K562 (cell line): ENCODE measurements around the gene FAR2. TPM values are rescaled to one million over a fixed set of nuclear protein-coding genes. Genes with fewer than 3 reads are reported as not detected.

Source experiments
- ATAC-seq: fragments of 200-7000 bp; cut with Tn5 transposase; 3 replicates; pipeline ENCODE4 v1.9.1; 2020; ENCODE audit warnings: moderate library complexity
- BruUV-seq: library from RNA; stranded (reverse); fragments of 400-500 nt; replicated peaks from 2 replicates; lab custom pipeline; 2021; lab: Mats Ljungman, UMichigan
- CTCF ChIA-PET: fragments of 300-600 bp; formaldehyde crosslinking; extraction: SDS; loops from one replicate; lab custom pipeline; 2021; ENCODE audit warnings: low intra/inter-chr PET ratio; lab: Yijun Ruan, JAX
- POLR2A ChIA-PET: fragments of 300-600, 350-650 bp; sonication (Branson Sonifier 250); formaldehyde crosslinking; extraction: SDS; loops from one replicate; lab custom pipeline; 2021; ENCODE audit warnings: antibody characterized with exemption, inconsistent platforms; lab: Yijun Ruan, JAX
- DNase-seq, 4 experiments: peaks; one replicate each; pipeline versions ENCODE4 v3.0.0 to v3.0.0-alpha.2; 2011 to 2018; ENCODE audit warnings: low spot score in 3 of 4, mixed read lengths in 3 of 4; ENCODE audit errors: extremely low read depth in 1 of 4
- FAIRE-seq: peaks from 2 replicates; lab custom pipeline; 2011; peaks lifted over from hg19 to GRCh38; lab: Jason Lieb, UNC
- H2AFZ ChIP-seq: 2 replicates; pipeline ENCODE4 v1.6.0; 2011; ENCODE audit warnings: low read depth, low read length, control low read depth, inconsistent platforms
- H3K27ac ChIP-seq: fragments of 200-600 bp; 3 replicates; pipeline ENCODE4 v1.8.0; 2011; ENCODE audit warnings: low read depth, mild to moderate bottlenecking, control low read depth, inconsistent platforms, low read length, moderate library complexity, mixed read lengths; ENCODE audit errors: extremely low read depth
- H3K27me3 ChIP-seq, 2 experiments: fragments of 300-600 bp in 1 of 2; 2 replicates in 1 of 2; 3 replicates in 1 of 2; pipeline versions ENCODE4 v1.6.0 to v1.8.0; 2011; ENCODE audit warnings: inconsistent platforms in 2 of 2, low read length in 2 of 2, mild to moderate bottlenecking in 1 of 2, mixed read lengths in 1 of 2, moderate library complexity in 1 of 2; ENCODE audit not compliant: control insufficient read depth in 2 of 2, insufficient read depth in 2 of 2
- H3K36me3 ChIP-seq: fragments of 300-600 bp; 3 replicates; pipeline ENCODE4 v1.8.0; 2011; ENCODE audit warnings: mild to moderate bottlenecking, low read length, inconsistent platforms; ENCODE audit not compliant: control insufficient read depth, insufficient read depth
- H3K4me1 ChIP-seq, 2 experiments: fragments of 200-600 bp in 1 of 2; replicated peaks in 1 of 2; 2 replicates in 1 of 2; 3 replicates in 1 of 2; pipeline versions ENCODE4 v1.5.1 to v1.8.0; 2011; ENCODE audit warnings: inconsistent platforms in 2 of 2, low read length in 2 of 2, mild to moderate bottlenecking in 1 of 2, mixed read lengths in 1 of 2, moderate library complexity in 1 of 2; ENCODE audit not compliant: control insufficient read depth in 2 of 2, insufficient read depth in 2 of 2
- H3K4me2 ChIP-seq: 2 replicates; pipeline ENCODE4 v1.6.1; 2011; ENCODE audit warnings: low read length, control low read depth, inconsistent platforms, mixed read lengths; ENCODE audit not compliant: insufficient read depth
- H3K4me3 ChIP-seq: fragments of 200-600 bp; sonication (generic), shearing (Covaris generic); 2 replicates; pipeline ENCODE4 v1.5.1; 2016; ENCODE audit warnings: control low read depth, inconsistent platforms
- H3K79me2 ChIP-seq: fragments of 200-600 bp; 3 replicates; pipeline ENCODE4 v1.8.0; 2011; ENCODE audit warnings: low read length, inconsistent platforms; ENCODE audit not compliant: control insufficient read depth, insufficient read depth
- H3K9ac ChIP-seq, 2 experiments: 2 replicates each; pipeline versions ENCODE4 v1.6.0 to v1.6.1; 2011; ENCODE audit warnings: low read depth in 2 of 2, low read length in 2 of 2, control low read depth in 1 of 2, inconsistent platforms in 1 of 2, mild to moderate bottlenecking in 1 of 2, mixed read lengths in 1 of 2; ENCODE audit not compliant: insufficient read depth in 1 of 2
- H3K9me1 ChIP-seq: one replicate; pipeline ENCODE4 v1.6.0; 2011; ENCODE audit warnings: inconsistent platforms, mild to moderate bottlenecking, low read length, moderate library complexity; ENCODE audit not compliant: control insufficient read depth, insufficient read depth
- H3K9me3 ChIP-seq: replicated peaks from 2 replicates; pipeline ENCODE4 v1.5.1; 2011; ENCODE audit warnings: low read depth, low read length, inconsistent platforms; ENCODE audit not compliant: control insufficient read depth, insufficient read depth
- H4K20me1 ChIP-seq: replicated peaks from 2 replicates; pipeline ENCODE4 v1.6.1; 2011; ENCODE audit warnings: low read length, inconsistent platforms, mixed read lengths; ENCODE audit not compliant: control insufficient read depth, insufficient read depth
- ARID1B ChIP-seq: fragments of 450-650 bp; IDR thresholded peaks from 2 replicates; pipeline ENCODE4 v1.6.1; 2016; ENCODE audit warnings: antibody characterized with exemption, mild to moderate bottlenecking, inconsistent platforms
- BRF2 ChIP-seq: IDR thresholded peaks from 3 replicates; pipeline ENCODE4 v1.6.1; 2011; ENCODE audit warnings: borderline replicate concordance, mild to moderate bottlenecking; ENCODE audit not compliant: insufficient read length, insufficient read depth
- ELK1 ChIP-seq: sonication (generic); formaldehyde crosslinking; IDR thresholded peaks from 2 replicates; pipeline ENCODE4 v1.8.1; 2022; ENCODE audit warnings: missing genetic modification reagents
- ETV6 ChIP-seq, 3 experiments: fragments of 150-350 bp in 1 of 3; sonication (generic) in 1 of 3; formaldehyde crosslinking in 1 of 3; IDR thresholded peaks; 2 replicates each; pipeline versions ENCODE4 v1.6.1 to v1.8.0; 2014 to 2022; ENCODE audit warnings: borderline replicate concordance in 2 of 3, low read depth in 2 of 3, antibody characterized with exemption in 1 of 3, low read length in 1 of 3, mild to moderate bottlenecking in 1 of 3, missing genetic modification reagents in 1 of 3
- FOXK2 ChIP-seq, 2 experiments: fragments of 450-650 bp; IDR thresholded peaks in 1 of 2; conservative IDR thresholded peaks in 1 of 2; 2 replicates each; pipeline ENCODE4 v1.6.1; 2016; ENCODE audit warnings: low read depth in 2 of 2, mild to moderate bottlenecking in 1 of 2
- MTF1 ChIP-seq: fragments of 250-450 bp; sonication (Bioruptor Pico); IDR thresholded peaks from 2 replicates; pipeline ENCODE4 v1.9.0; 2021; ENCODE audit warnings: moderate library complexity, mild to moderate bottlenecking, inconsistent platforms, borderline replicate concordance
- RNF2 ChIP-seq: sonication (generic); IDR thresholded peaks from 2 replicates; pipeline ENCODE4 v1.6.1; 2016
- USF1 ChIP-seq: sonication (generic); formaldehyde crosslinking; IDR thresholded peaks from 2 replicates; pipeline ENCODE4 v1.9.0; 2022; ENCODE audit warnings: mild to moderate bottlenecking, missing genetic modification reagents
- YBX1 ChIP-seq: fragments of 450-650 bp; IDR thresholded peaks from 2 replicates; pipeline ENCODE4 v1.7.1; 2016; ENCODE audit warnings: mild to moderate bottlenecking
- ZBTB7A ChIP-seq: IDR thresholded peaks from 2 replicates; pipeline ENCODE4 v1.6.1; 2011; ENCODE audit warnings: low read depth, mild to moderate bottlenecking, low read length, moderate library complexity, borderline replicate concordance; ENCODE audit not compliant: control insufficient read depth
- ZC3H11A ChIP-seq: IDR thresholded peaks from 2 replicates; pipeline ENCODE4 v1.6.1; 2012; ENCODE audit warnings: low read depth, low read length, improper control_type of control experiment
- ZNF174 ChIP-seq: fragments of 250-450 bp; sonication (Bioruptor Pico); IDR thresholded peaks from 2 replicates; pipeline ENCODE4 v1.4.0; 2020; ENCODE audit warnings: mild to moderate bottlenecking
- ZNF274 ChIP-seq: IDR thresholded peaks from 2 replicates; pipeline ENCODE4 v1.6.1; 2011; ENCODE audit warnings: low read depth, mild to moderate bottlenecking, low read length, moderate library complexity, borderline replicate concordance
- WGBS: fragments of 100-300 bp; shearing (Covaris generic); methylation state at CpG from one replicate; pipeline ENCODE4 v1.1.6; 2016; ENCODE audit warnings: low coverage, mixed read lengths; ENCODE audit not compliant: insufficient coverage; ENCODE audit errors: missing lambda C conversion rate; 5-methylcytosine and 5-hydroxymethylcytosine counted together
- in situ Hi-C: fragments of 300-500 bp; cut with MboI; formaldehyde crosslinking; loops from 4 replicates; pipeline ENCODE4 v1.15.0; 2018; ENCODE audit warnings: inconsistent platforms, mixed read lengths
- intact Hi-C: fragments of 100-400 bp; cut with micrococcal nuclease; formaldehyde crosslinking; loops from 2 replicates; pipeline ENCODE4 v1.14.2; 2022
- polyA plus RNA-seq, 8 experiments: library from polyadenylated mRNA; depleted of rRNA in 4 of 8; stranded (reverse) in 5 of 8; unstranded in 3 of 8; fragments of >200 nt; fragmentation: Nextera tagmentation in 2 of 8; fragmentation: Illumina TruSeq in 1 of 8; extraction: Ambion mirVana in 2 of 8; extraction: Trizol in 1 of 8; gene quantifications; 2 replicates each; pipeline versions ENCODE4 v1.2.1 to v1.2.3, GENCODE V29; 2011 to 2014; ENCODE audit warnings: inconsistent platforms in 1 of 8, missing spikeins in 1 of 8
- total RNA-seq, 7 experiments: library from RNA; depleted of rRNA in 6 of 7; stranded (reverse); fragments of >200 nt in 6 of 7; fragmentation: Illumina TruSeq in 2 of 7; extraction: Trizol in 2 of 7; gene quantifications; 2 replicates each; pipeline versions ENCODE4 v1.2.1 to v1.2.3, GENCODE V29; 2011 to 2021; ENCODE audit warnings: low replicate concordance in 1 of 7

Gene FAR2
- total and polyA plus RNA-seq, 9 of the 15 experiments (the other 6 are each of a cell fraction or from before 2014, with no cell fraction given) = 5.0 to 13.4 (median 8.5) TPM

- no peak overlapping the region for H3K4me2 ChIP-seq
Measured at GRCh38 chr12:29239336-29239735, 90.3 kb downstream of the FAR2 start.

GRCh38 chr12:29240441-29240840 is 91.4 kb downstream of the FAR2 start:
- BruUV-seq = no TSS peak
- in situ Hi-C loops (no loop called here), intact Hi-C loops (no loop called here)
- ATAC-seq = no peak
- no peaks in the 10 kb centered on the region for H3K79me2 ChIP-seq
- no peaks in the 10 kb centered on the region for H3K9me3 ChIP-seq
- no peaks in the 10 kb centered on the region for H3K9me1 ChIP-seq
- DNase-seq = no peak
- H2AFZ ChIP-seq = no peak overlapping the region
- H3K27ac ChIP-seq = no peak overlapping the region
- H3K4me2 ChIP-seq = no peak overlapping the region
- no peaks in the 10 kb centered on the region for H3K27me3 ChIP-seq
- WGBS = 28% methylated on average over 2 of the region's 2 CpGs
- no peaks in the 10 kb centered on the region for H3K36me3 ChIP-seq
- H3K9ac ChIP-seq = no peak overlapping the region
- peaks cover 0 to 8% of the 10 kb centered on the region in 2 experiments; a peak in 2 of 5 replicates for H3K4me1 ChIP-seq
- ChIA-PET POLR2A (interaction anchor here (2.0 kb wide), 1 partner anchor 10 kb away, joined by 5 read pairs; no protein-coding TSS in a partner anchor), CTCF (no interaction called here)
- TF ChIP-seq ARID1B = no peak
- no peak for TF ChIP-seq ZNF274
- no peak for TF ChIP-seq FOXK2 (conservative IDR thresholded peaks at IDR 0.05 in 1 of 2, IDR thresholded peaks at IDR 0.05 in 1 of 2; ENCODE audit: low read depth in 2 of 2)
- no peak for TF ChIP-seq YBX1
- no peak for TF ChIP-seq ZNF174 (CRISPR knock-in tag)
- TF ChIP-seq BRF2 = no peak
- TF ChIP-seq ZBTB7A = no peak
- no peak for TF ChIP-seq RNF2
- no peak for TF ChIP-seq ELK1
- no peak overlapping the region for H3K4me3 ChIP-seq
- H4K20me1 ChIP-seq = no peaks in the 10 kb centered on the region
- FAIRE-seq = no peak

More at GRCh38 chr12:29239336-29239735, 90.3 kb downstream of the FAR2 start:
- intact Hi-C loops (no loop called here), in situ Hi-C loops (no loop called here)
- 0% methylated on average over 1 of the region's 1 CpG for WGBS
- BruUV-seq = no TSS peak
- H3K27ac ChIP-seq = no peak overlapping the region
- TF ChIP-seq USF1 (no peak), MTF1 (CRISPR knock-in tag) (no peak), ETV6 (IDR thresholded peaks at IDR 0.05; ENCODE audit: borderline replicate concordance in 1 of 2, low read depth in 2 of 2, low read length in 1 of 2) (no peak), ETV6 (CRISPR knock-in tag; IDR thresholded peaks at IDR 0.05; ENCODE audit: borderline replicate concordance) (no peak), ZC3H11A (no peak)
- ChIA-PET CTCF (no interaction called here), POLR2A (interaction anchor here (2.0 kb wide), 1 partner anchor 9 kb away, joined by 5 read pairs; no protein-coding TSS in a partner anchor)
- H3K9me3 ChIP-seq = no peaks in the 10 kb centered on the region
- peaks cover 0 to 8% of the 10 kb centered on the region in 2 experiments; a peak in 2 of 5 replicates for H3K4me1 ChIP-seq
- no peak for FAIRE-seq
- no peaks in the 10 kb centered on the region for H3K9me1 ChIP-seq
- H3K9ac ChIP-seq = no peak overlapping the region
- H3K4me3 ChIP-seq = no peak overlapping the region
- H3K27me3 ChIP-seq = no peaks in the 10 kb centered on the region
- no peaks in the 10 kb centered on the region for H3K36me3 ChIP-seq
- H3K79me2 ChIP-seq = no peaks in the 10 kb centered on the region
- no peak for DNase-seq
- no peak overlapping the region for H2AFZ ChIP-seq
- H4K20me1 ChIP-seq = no peaks in the 10 kb centered on the region
- ATAC-seq = no peak
